NOMO-1 treated with DMSO at 0.1 percent for 48 hours (cell line): ENCODE results near the gene ZMAT3.

Experiments
- DNase-seq: peaks from one replicate; lab custom pipeline; 2025; ENCODE audit not compliant: unreplicated experiment; lab: John Stamatoyannopoulos, UW

ZMAT3 gene

DNA sequence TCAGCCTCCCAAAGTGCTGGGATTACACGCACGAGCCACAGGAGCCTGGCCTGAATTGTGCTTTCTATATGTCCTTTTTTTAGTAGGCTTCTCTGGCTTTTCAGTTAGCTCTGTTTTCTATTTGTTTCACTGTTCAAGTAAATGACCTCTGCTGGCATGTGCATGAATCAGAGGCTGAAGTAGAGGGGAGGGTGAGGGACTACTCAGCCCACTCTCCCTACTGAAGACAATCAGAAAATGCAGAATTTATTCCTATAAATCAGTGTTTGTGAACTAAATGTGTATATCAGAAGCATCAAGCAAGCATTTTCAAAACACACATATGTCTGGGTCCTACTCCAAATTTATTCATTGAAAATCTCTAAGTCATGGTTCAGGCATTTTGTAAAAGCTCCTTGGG is 45.0 kb downstream of the ZMAT3 start:
- no peak for DNase-seq

DNA sequence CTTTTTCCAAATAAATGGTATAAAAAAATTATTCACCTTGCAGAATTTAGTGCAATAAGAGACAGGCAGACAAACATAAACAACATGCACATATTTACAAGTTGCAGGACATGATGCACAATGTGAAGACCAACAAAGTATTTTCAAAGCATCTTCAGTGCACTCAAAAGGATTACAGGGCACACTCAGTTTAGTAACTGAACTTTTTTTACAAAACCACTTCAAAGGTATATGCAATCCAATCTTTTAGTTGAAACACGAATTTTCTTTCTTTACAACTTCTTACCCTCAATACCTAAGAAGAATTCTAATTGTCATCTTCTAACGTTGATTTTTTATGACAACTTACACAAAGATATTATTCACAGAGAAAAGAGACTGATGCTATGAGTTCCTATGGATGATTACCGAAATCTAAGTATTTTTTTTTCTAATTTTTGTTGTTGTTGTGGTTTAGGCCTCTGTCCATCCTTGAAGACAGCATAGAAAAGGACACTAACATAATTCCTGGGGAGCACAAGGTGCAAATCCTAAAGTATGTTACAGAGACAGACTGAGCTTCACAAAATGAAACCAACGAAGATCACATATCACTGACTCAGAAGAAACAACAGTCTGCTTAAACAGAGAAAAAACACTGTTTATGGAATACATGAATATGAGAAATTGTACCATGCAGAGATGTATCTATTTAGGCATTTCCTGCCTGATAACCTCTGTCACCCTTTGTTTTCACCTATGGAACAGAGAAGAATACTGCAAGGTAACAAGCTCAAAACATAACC is 50.3 kb downstream of the ZMAT3 start:
- DNase-seq: no peak

DNA sequence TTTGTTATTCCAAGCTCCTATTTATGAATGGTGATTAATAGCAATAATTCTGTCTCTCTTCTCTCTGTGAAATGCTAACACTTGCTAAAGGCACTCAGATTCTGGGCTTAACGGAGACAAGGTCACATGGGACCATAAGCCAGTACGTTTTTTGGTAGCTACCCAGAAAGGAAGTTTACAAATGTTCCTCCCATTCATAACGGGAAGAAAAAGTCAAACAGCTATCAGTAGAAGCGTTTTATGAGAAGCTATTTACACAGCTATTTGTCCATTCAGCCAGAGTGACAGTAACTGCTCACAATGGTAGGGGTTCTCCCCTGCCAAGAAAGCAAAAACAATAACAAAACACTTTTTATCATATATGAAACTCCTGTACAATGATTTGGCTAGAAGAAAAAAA is 51.5 kb downstream of the ZMAT3 start:
- no peak for DNase-seq

DNA sequence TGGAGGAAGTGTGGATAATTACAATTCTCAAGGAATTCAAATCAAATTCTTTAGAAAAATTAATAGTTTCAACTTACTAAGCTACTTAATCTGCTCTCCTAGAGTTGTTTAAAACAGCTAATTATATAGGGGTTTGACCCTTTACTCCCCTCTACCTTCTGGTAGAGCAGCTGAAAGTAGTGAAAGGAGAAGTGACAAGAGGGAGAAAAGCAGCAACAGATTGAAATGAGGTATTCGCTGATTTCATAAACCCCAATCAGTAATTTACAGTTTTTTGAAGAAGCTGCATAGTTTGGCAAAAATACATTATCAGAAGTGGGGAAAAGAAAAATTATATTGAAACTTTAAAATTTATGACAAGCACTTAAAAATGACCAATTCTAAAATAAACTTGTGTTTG is 52.8 kb downstream of the ZMAT3 start:
- DNase-seq: peak; percentile 39

DNA sequence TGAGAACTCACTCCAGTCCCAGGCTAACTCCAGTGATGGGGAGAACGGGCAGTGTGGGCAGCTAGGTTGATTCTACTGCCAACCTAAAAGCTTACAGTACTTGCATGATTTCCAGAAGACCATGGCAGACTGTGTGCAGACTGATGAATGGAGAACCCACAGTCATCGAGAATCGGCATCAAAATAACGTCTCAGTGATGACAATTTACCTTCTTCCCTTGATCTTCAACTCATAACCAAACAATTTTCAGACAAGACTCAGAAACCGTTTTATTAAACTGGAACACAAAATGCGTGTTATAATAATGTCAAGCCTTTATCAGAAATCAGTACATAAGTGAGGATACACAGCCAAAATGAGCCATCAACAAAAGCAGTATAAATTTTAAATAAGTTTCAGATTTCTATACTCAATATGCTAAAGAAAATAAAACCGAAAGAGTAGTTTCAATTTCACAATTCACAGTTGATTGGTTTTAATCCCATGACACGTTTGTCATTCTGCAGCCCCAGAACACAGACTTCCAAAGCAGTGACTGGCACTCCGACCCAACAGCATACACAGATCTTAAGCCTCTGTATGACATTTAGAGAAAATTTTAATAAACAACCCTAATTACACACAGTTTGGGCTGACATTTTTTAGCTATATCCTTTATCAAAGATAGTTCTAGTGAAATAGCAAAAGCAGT is 54.5 kb downstream of the ZMAT3 start:
- DNase-seq: no peak

DNA sequence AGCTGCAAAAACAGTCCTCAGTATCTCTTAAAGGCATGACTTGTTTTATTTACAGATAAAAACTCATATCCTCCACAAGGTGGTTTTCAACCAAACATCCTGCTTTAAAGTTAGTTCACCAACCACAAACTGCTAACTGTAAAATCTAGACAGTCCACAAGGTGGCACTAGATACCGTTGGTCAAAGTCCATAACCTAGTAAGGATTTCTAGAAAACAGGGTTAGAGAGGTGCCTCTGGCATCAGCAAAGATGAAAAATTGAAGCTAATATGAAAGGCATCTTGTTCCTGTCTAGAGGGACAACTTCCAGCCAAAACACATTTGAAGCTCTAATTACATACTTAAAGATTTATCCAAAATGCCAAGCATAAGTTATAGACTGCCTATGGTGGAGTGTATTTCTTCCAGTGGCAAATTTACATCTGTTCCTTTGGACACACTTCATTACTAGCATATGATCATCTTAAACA is 56.0 kb downstream of the ZMAT3 start:
- peak; percentile 86 for DNase-seq

DNA sequence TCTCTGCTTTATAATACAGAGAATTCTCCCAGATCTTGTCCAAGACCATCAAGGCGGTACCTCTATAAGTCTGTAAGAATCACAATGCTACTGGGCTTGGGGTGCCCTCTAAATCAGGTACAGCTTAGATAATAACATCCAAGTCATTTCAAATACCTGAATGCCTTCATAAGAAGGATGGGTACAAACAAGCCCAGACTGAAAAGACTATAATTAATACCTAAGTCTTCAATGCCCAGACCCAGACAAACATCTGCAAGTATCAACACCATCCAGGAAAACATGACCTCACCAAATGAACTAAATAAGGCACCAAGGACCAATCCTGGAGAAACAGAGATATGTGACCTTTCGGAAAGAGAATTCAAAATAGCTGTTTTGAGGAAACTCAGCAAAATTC is 65.9 kb downstream of the ZMAT3 start:
- DNase-seq: no peak

DNA sequence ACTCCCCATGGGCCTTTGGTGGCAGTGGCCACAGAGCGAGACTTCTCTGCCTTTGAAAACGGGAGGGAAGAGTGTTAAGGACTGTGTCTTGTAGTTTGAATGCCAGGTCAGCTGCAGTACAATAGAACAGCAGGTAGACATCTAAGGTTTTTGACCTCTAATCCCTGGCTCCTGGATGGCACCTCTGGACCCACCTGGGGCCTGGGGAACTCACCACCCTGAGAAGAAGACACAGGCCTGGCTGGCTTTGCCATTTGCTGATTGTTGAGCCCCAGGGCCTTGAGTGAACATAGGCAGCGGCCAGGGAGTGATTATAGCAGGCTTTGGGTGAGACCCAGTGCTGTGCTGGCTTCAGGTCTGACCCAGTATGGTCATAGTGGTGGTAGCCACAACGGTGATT is 66.4 kb downstream of the ZMAT3 start:
- no peak for DNase-seq

DNA sequence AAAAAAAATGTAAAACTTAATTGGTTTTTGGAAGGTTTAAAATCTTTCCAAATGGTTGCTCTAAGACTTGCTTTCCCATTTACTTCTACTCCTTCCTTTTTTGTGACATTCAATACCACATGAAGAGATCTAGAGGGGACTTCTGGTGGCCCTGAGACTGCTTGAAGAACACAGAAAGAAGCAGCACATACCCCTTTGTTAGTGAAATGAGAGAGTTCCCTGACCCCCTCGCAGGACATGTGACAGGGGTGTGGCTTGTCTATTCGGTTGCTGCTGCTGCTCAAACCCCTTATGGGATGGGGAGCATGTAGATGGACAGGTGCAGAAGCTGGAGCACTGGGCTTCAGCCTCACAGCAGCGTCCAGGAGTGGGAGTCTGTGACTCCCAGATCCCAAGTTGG is 71.0 kb downstream of the ZMAT3 start:
- no peak for DNase-seq

DNA sequence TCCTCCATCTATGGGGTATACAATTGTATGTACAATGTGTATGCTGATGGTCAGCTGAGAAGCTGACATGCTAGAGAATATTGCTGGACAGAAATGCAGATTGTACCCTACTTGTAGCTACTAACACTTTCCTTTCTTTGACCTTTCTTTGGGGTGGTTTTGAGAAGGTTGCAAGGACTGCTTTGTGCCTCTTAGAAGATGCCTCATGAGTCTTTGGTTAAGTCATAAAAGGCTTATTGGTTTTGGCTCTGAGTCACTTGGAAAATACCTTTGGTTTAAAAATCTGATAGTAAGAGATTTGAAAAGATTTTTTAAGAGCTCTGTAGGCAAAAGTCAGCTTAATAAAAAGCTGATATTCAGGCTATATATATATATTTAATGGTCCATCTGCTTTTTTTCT is 71.5 kb downstream of the ZMAT3 start:
- no peak for DNase-seq

DNA sequence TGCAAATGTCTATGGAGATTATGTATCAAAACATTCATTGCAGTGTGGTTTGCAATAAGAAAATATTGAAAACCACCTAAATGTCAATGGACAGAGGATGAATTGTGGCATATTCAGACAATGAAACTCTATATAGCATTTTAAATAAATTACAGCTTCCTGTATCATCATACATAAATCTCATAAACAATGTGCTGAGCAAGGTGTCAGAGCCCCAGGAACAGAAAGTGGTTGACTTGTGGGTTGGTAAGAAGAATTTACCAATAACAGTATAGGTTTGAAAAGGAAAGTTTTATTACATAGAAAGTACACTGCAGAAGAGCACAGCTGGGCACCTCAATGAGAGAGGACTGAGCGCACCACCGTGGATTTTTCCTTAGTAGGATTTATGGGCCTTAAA is 75.2 kb downstream of the ZMAT3 start:
- DNase-seq: no peak

DNA sequence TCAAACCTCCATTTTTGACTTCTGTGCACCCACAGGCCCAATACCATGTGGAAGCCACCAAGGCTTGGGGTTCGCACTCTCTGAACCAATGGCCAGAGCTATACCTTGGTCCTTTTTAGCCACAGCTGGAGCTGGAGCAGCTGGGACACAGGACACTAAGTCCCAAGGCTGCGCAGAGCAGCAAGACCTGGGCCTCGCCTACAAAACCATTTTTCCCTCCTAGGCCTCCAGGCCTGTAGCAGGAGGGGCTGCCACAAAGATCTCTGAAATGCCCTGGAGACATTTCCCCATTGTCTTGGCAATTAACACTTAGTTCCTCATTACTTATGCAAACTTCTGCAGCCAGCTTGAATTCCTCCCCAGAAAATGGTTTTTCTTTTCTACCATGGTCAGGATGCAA is 81.3 kb downstream of the ZMAT3 start:
- peak; percentile 3 for DNase-seq

DNA sequence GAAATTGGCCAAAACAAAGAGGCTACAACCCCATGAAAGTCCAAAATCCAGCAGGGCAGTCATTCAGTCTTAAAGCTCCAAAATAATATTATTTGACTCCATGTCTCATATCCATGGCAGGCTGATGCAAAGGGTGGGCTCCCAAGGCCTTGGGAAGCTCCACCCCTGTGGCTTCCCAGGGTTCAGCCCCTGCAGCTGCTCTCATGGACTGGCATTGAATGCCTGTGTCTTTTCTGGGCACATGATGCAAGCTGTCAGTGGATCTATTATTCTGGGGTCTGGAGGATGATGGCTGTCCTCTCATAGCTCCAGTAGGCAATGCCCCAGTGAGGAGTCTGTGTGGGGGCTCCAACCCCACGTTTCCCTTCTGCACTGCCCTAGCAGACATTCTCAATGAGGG is 81.8 kb downstream of the ZMAT3 start:
- no peak for DNase-seq

DNA sequence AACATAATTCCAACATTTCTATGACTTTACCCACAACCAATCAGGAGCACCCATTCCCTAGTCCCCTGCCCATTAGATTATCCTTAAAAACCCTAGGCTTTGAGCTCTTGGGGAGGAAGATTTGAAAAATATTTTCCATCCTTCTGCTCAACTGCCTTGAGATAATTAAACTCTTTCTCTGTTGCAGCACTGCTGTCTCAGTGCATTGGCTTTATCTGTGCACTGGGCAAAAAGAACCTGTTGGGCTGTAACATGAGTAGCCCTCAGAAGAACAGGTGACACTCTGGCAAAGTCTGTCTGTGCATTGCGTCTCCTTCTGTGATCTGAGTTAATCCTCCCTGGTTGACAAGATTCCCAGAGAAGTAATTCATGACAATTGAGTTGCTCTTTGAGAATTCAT is 83.9 kb downstream of the ZMAT3 start:
- no peak for DNase-seq

DNA sequence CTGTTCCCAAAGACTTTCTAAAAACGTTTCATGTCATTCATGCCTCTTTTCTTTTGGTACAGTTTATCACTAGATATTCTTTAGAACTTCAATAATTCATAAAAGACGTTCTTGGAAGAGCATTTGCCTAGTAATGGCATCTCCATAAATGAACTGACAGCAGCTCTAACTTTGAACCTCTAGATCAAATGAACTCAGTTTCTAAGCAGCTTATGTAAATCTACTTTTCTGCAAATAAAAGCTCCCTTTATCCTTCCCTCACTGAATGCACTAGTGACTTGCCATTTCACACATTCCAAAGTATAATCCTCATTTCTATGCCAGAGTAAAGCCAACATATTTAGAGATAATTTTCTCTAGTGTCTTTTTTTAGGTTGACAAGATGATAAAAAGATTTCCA is 85.2 kb downstream of the ZMAT3 start:
- no peak for DNase-seq

DNA sequence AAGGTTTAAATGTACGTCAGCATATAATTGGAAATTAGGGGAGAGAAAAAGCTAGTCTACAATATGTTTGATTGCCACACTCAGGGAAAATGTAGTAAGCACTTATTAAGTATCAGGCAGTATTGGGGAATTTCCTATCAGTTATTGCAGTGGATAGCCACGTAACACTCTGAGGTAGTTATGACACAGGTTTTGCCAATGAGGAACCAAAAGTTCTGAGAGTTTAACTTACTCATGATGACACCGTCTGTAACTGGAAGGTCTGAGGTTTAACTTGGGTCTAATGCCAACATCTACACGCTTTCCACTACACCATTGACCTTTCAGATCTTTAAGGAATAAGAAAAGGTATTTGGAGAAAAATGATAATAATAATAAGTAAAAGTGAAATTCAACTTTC is 89.5 kb downstream of the ZMAT3 start:
- DNase-seq: peak; percentile 80

DNA sequence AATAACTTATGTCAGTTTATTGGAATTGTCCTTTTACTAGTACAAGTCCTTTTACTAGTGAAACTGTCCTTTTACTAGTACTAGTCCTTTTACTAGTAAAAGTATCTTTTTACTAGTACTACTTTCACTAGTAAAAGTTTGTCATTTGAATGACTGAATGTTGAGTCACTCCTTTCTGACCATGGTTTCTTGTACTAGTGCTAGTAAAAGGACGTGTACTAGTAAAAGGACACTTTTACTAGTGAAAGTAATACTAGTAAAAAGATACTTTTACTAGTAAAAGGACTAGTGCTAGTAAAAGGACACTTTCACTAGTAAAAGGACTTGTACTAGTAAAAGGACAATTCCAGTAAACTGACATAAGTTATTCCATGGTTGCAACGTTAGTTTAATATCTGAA is 96.3 kb downstream of the ZMAT3 start:
- DNase-seq: no peak

DNA sequence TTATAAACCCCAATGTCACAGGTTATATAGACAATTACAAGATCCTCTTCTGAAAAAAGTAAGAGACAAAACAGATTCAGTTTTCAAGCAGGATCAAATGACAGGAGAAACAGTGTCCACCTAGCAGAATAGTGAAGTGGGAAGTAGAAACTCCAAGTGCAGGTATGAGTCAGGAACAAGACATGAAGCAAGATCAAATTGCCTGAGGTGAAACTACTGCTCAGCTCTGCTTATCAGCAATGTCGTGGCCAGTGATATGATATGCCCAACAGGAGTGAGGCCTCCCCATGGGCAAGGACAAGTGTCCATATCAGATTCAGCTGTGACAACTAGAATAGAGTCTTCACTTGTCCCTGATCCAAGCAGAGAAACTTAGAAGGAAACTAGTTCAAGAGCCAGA is 100.0 kb downstream of the ZMAT3 start:
- peak; percentile 10 for DNase-seq

DNA sequence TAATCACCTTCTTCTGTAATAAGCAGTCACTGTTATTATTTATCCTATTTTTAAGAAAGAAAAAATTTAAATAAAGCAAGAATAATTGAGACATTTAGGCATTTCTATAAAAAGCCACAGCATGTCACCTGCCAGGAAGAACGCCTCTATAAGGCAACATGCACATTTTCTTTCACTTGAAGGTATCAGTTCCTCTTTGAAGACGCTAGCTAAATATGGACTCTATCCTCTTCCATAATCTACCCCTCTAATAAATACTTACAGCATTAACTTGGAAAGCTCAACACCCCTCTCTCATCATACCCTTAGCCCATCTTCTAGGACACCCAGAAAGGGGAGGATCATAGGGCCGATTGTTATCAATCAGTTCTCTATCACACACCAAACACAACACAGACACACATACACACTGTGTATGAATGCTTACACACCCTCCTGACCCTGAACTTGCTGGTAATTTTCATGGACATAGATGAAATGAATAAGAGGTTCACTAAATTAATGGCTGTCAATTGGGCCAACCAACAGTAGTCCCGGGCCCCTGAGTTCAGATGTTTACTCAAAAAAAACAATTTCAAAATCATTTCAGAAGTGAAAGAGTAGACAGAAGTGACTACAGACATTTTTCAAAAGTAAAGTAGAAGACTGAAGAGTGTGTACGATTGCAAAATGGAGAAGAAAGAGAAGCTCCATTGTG is 102.5 kb downstream of the ZMAT3 start:
- peak; percentile 85 for DNase-seq
